H9 (cell line): ENCODE measurements around the gene SLC36A3. TPM values are rescaled to one million over a fixed set of nuclear protein-coding genes. Genes with fewer than 3 reads are reported as not detected.

Experiments used
- DNase-seq: peaks from one replicate; pipeline ENCODE4 v3.0.0-alpha.2; 2017
- H2AFZ ChIP-seq: one replicate; pipeline ENCODE4 v1.6.1; 2013; ENCODE audit warnings: mild to moderate bottlenecking, low read length, control low read depth, moderate library complexity
- H2AK5ac ChIP-seq: 2 replicates; pipeline ENCODE4 v1.6.1; 2013; ENCODE audit warnings: low read length, control low read depth, mixed read lengths; ENCODE audit not compliant: insufficient read length
- H2BK120ac ChIP-seq: one replicate; pipeline ENCODE4 v1.6.1; 2013; ENCODE audit warnings: low read depth, mild to moderate bottlenecking, low read length, control low read depth, inconsistent platforms; ENCODE audit not compliant: poor library complexity, severe bottlenecking
- H2BK12ac ChIP-seq: 2 replicates; pipeline ENCODE4 v1.6.1; 2013; ENCODE audit warnings: low read length, control low read depth, mixed read lengths, low read depth; ENCODE audit not compliant: insufficient read length
- H2BK15ac ChIP-seq: 2 replicates; pipeline ENCODE4 v1.6.1; 2013; ENCODE audit warnings: low read depth, low read length, control low read depth
- H2BK20ac ChIP-seq: one replicate; pipeline ENCODE4 v1.6.1; 2013; ENCODE audit warnings: low read depth, mild to moderate bottlenecking, low read length, control low read depth, inconsistent platforms; ENCODE audit not compliant: poor library complexity, severe bottlenecking
- H2BK5ac ChIP-seq: 2 replicates; pipeline ENCODE4 v1.6.1; 2013; ENCODE audit warnings: low read length, control low read depth, mixed read lengths; ENCODE audit not compliant: insufficient read length
- H3K14ac ChIP-seq: 2 replicates; pipeline ENCODE4 v1.6.1; 2013; ENCODE audit warnings: low read length, control low read depth; ENCODE audit not compliant: insufficient read depth
- H3K18ac ChIP-seq: 2 replicates; pipeline ENCODE4 v1.6.1; 2013; ENCODE audit warnings: low read depth, mild to moderate bottlenecking, mixed read lengths, low read length, control low read depth; ENCODE audit not compliant: insufficient read length
- H3K23ac ChIP-seq: 2 replicates; pipeline ENCODE4 v1.6.1; 2013; ENCODE audit warnings: low read length, control low read depth, mixed read lengths, low read depth; ENCODE audit not compliant: insufficient read length
- H3K23me2 ChIP-seq: 2 replicates; pipeline ENCODE4 v1.6.1; 2013; ENCODE audit warnings: low read depth, mild to moderate bottlenecking, mixed read lengths, low read length, control low read depth; ENCODE audit not compliant: insufficient read length, poor library complexity, severe bottlenecking
- H3K27ac ChIP-seq: 2 replicates; pipeline ENCODE4 v1.5.1; 2013; ENCODE audit warnings: low read length, control low read depth, mixed read lengths, low read depth; ENCODE audit not compliant: insufficient read length
- H3K27me3 ChIP-seq: 2 replicates; pipeline ENCODE4 v1.6.1; 2013; ENCODE audit warnings: low read length, control low read depth, inconsistent platforms; ENCODE audit not compliant: insufficient read depth
- H3K4ac ChIP-seq: 2 replicates; pipeline ENCODE4 v1.6.1; 2013; ENCODE audit warnings: low read depth, mild to moderate bottlenecking, control low read depth, inconsistent platforms, low read length, moderate library complexity
- H3K4me1 ChIP-seq: 2 replicates; pipeline ENCODE4 v1.6.1; 2013; ENCODE audit warnings: low read length, control low read depth, inconsistent platforms; ENCODE audit not compliant: insufficient read depth
- H3K4me2 ChIP-seq: 2 replicates; pipeline ENCODE4 v1.6.1; 2013; ENCODE audit warnings: low read length, control low read depth, mixed read lengths; ENCODE audit not compliant: insufficient read length, insufficient read depth
- H3K56ac ChIP-seq: 2 replicates; pipeline ENCODE4 v1.6.1; 2013; ENCODE audit warnings: low read depth, mild to moderate bottlenecking, mixed read lengths, low read length, control low read depth; ENCODE audit not compliant: insufficient read length
- H3K79me1 ChIP-seq: 2 replicates; pipeline ENCODE4 v1.6.1; 2013; ENCODE audit warnings: low read depth, mild to moderate bottlenecking, moderate library complexity, low read length, control low read depth, inconsistent platforms; ENCODE audit not compliant: insufficient read depth, poor library complexity, severe bottlenecking
- H3K79me2 ChIP-seq: 2 replicates; pipeline ENCODE4 v1.6.1; 2013; ENCODE audit warnings: low read length, control low read depth, inconsistent platforms; ENCODE audit not compliant: insufficient read depth
- H3K9ac ChIP-seq: 2 replicates; pipeline ENCODE4 v1.6.1; 2013; ENCODE audit warnings: low read length, control low read depth, mixed read lengths; ENCODE audit not compliant: insufficient read length; ENCODE audit errors: extremely low read depth
- H3K9me3 ChIP-seq: one replicate; pipeline ENCODE4 v1.6.1; 2013; ENCODE audit warnings: low read depth, low read length, inconsistent platforms; ENCODE audit not compliant: control insufficient read depth
- H3T11ph ChIP-seq: one replicate; pipeline ENCODE4 v1.6.1; 2013; ENCODE audit warnings: mild to moderate bottlenecking, low read length, control low read depth, inconsistent platforms
- H4K20me1 ChIP-seq: one replicate; pipeline ENCODE4 v1.6.1; 2013; ENCODE audit not compliant: control insufficient read depth, insufficient read length, insufficient read depth
- H4K5ac ChIP-seq: 2 replicates; pipeline ENCODE4 v1.6.1; 2013; ENCODE audit warnings: low read depth, mild to moderate bottlenecking, mixed read lengths, low read length, control low read depth; ENCODE audit not compliant: insufficient read length
- H4K8ac ChIP-seq: replicated peaks from 2 replicates; pipeline ENCODE4 v1.6.1; 2013; ENCODE audit warnings: low read length, control low read depth, mixed read lengths, low read depth; ENCODE audit not compliant: insufficient read length
- H4K91ac ChIP-seq: 2 replicates; pipeline ENCODE4 v1.6.1; 2013; ENCODE audit warnings: low read depth, mild to moderate bottlenecking, moderate library complexity, mixed read lengths, low read length, control low read depth; ENCODE audit not compliant: insufficient read length
- H3K27ac Mint-ChIP-seq, 3 experiments: 2 replicates in 2 of 3; 3 replicates in 1 of 3; pipeline ENCODE4 v1.8.0; 2020 to 2021; ENCODE audit warnings: mixed read lengths in 3 of 3, mild to moderate bottlenecking in 1 of 3, moderate library complexity in 1 of 3
- H3K27me3 Mint-ChIP-seq: 2 replicates; pipeline ENCODE4 v1.8.0; 2021; ENCODE audit warnings: low read depth, mild to moderate bottlenecking, moderate library complexity, mixed read lengths
- H3K36me3 Mint-ChIP-seq, 3 experiments: 2 replicates in 2 of 3; 3 replicates in 1 of 3; pipeline ENCODE4 v1.8.0; 2020 to 2021; ENCODE audit warnings: low read depth in 3 of 3, mixed read lengths in 3 of 3; ENCODE audit not compliant: insufficient read depth in 1 of 3
- H3K4me1 Mint-ChIP-seq, 2 experiments: 2 replicates each; pipeline ENCODE4 v1.8.0; 2020; ENCODE audit warnings: mixed read lengths in 2 of 2
- H3K4me3 Mint-ChIP-seq, 2 experiments: 2 replicates in 1 of 2; 3 replicates in 1 of 2; pipeline ENCODE4 v1.8.0; 2020 to 2021; ENCODE audit warnings: mild to moderate bottlenecking in 2 of 2, mixed read lengths in 2 of 2, moderate library complexity in 1 of 2
- H3K9me3 Mint-ChIP-seq, 2 experiments: 2 replicates in 1 of 2; 3 replicates in 1 of 2; pipeline ENCODE4 v1.8.0; 2020; ENCODE audit warnings: mild to moderate bottlenecking in 2 of 2, mixed read lengths in 2 of 2, moderate library complexity in 1 of 2
- CTCF ChIP-seq: fragments of 200-600 bp; sonication (generic); conservative IDR thresholded peaks from 3 replicates; pipeline ENCODE4 v1.8.0; 2021; ENCODE audit warnings: antibody characterized with exemption, mild to moderate bottlenecking
- WGBS: extraction: QIAGEN DNeasy Blood & Tissue Kit; methylation state at CpG from one replicate; pipeline ENCODE4 v1.1.7; 2013; ENCODE audit warnings: missing lambda C conversion rate, low lambda C conversion rate, mixed read lengths; ENCODE audit not compliant: insufficient read length; ENCODE audit errors: extremely low coverage; 5-methylcytosine and 5-hydroxymethylcytosine counted together
- total RNA-seq: library from RNA; stranded (reverse); gene quantifications from 2 replicates; pipeline ENCODE4 v1.2.1, GENCODE V29; 2021

Gene SLC36A3
- total RNA-seq, 1 experiment from 2014 or later: not detected

GRCh38 chr5:151245680-151246219 is 57.8 kb downstream of the SLC36A3 start:
- no CpG with 5 or more reads among the region's 4 CpGs for WGBS
- H3K4me3 Mint-ChIP-seq: no peak overlapping the region

More at GRCh38 chr5:151245680-151246219, 57.8 kb downstream of the SLC36A3 start:
- no peaks in the 10 kb centered on the region for H3K79me2 ChIP-seq
- H2BK5ac ChIP-seq: no peak overlapping the region
- H3K18ac ChIP-seq: no peak overlapping the region
- no peak overlapping the region for H2AFZ ChIP-seq
- H3K27ac Mint-ChIP-seq: no peak overlapping the region
- H4K91ac ChIP-seq: no peak overlapping the region
- no peaks in the 10 kb centered on the region for H3K9me3 ChIP-seq
- H3K4me1 ChIP-seq: peaks cover 2% of the 10 kb centered on the region; the same call in 1 of the 2 replicates
- no peak overlapping the region for H2BK15ac ChIP-seq
- H3K23me2 ChIP-seq: no peaks in the 10 kb centered on the region
- H3K27me3 Mint-ChIP-seq: peaks cover 2% of the 10 kb centered on the region; the same call in 1 of the 2 replicates
- H3K56ac ChIP-seq: no peak overlapping the region
- H3K27ac ChIP-seq: no peak overlapping the region
- H4K5ac ChIP-seq: no peak overlapping the region
- peaks cover 16 to 21% of the 10 kb centered on the region in 2 experiments for H3K4me1 Mint-ChIP-seq
- no peak overlapping the region for H3K14ac ChIP-seq
- no peak overlapping the region for H3T11ph ChIP-seq
- no peaks in the 10 kb centered on the region; the same call in 1 of the 2 replicates for H3K27me3 ChIP-seq
- no peak for DNase-seq
- H3K4me2 ChIP-seq: no peak overlapping the region
- H2AK5ac ChIP-seq: no peak overlapping the region
- no peak overlapping the region for H3K9ac ChIP-seq
- H2BK20ac ChIP-seq: no peak overlapping the region
- H4K20me1 ChIP-seq: no peaks in the 10 kb centered on the region
- H3K36me3 Mint-ChIP-seq: no peaks in the 10 kb centered on the region
- peaks cover 0 to under 1% of the 10 kb centered on the region in 2 experiments; a peak in 2 of 5 replicates for H3K9me3 Mint-ChIP-seq
- H3K23ac ChIP-seq: no peak overlapping the region
- no peak for TF ChIP-seq CTCF
- H3K4ac ChIP-seq: no peak overlapping the region
- H4K8ac ChIP-seq: no peak overlapping the region
- H2BK120ac ChIP-seq: no peak overlapping the region
- no peaks in the 10 kb centered on the region for H3K79me1 ChIP-seq
- no peak overlapping the region for H2BK12ac ChIP-seq
